Caco-2 (cell line): ENCODE data around the gene VAMP2. TPM values are rescaled to one million over a fixed set of nuclear protein-coding genes. Genes with fewer than 3 reads are reported as not detected.

ENCODE experiments used
- BruUV-seq: library from RNA; stranded (reverse); fragments of 400-500 nt; replicated peaks from 2 replicates; lab custom pipeline; 2021; lab: Mats Ljungman, UMichigan
- CTCF ChIA-PET: fragments of 300-600 bp; sonication (Branson Sonifier 250); formaldehyde crosslinking; loops from one replicate; lab custom pipeline; 2022; ENCODE audit warnings: antibody characterized with exemption; lab: Charles Lee
- POLR2A ChIA-PET: fragments of 300-600 bp; sonication (Branson Sonifier 250); formaldehyde crosslinking; loops from one replicate; lab custom pipeline; 2022; ENCODE audit warnings: antibody characterized with exemption; lab: Charles Lee
- DNase-seq, 2 experiments: peaks; one replicate each; pipeline versions ENCODE4 v3.0.0 to v3.0.0-alpha.2; 2020 to 2022
- H3K27me3 ChIP-seq: replicated peaks from 2 replicates; pipeline ENCODE4 v1.6.0; 2011; ENCODE audit warnings: low read length; ENCODE audit not compliant: control insufficient read depth, insufficient read depth
- H3K36me3 ChIP-seq: 2 replicates; pipeline ENCODE4 v1.5.1; 2011; ENCODE audit warnings: low read length; ENCODE audit not compliant: control insufficient read depth, insufficient read depth
- H3K4me1 ChIP-seq: fragments of 250-450 bp; sonication (Bioruptor Pico); 2 replicates; pipeline ENCODE4 v1.5.1; 2020; ENCODE audit warnings: mild to moderate bottlenecking
- H3K4me3 ChIP-seq: 2 replicates; pipeline ENCODE4 v1.5.1; 2011; ENCODE audit warnings: low read depth, mild to moderate bottlenecking, control low read depth, low read length
- H3K9me3 ChIP-seq: fragments of 250-450 bp; sonication (Bioruptor Pico); 2 replicates; pipeline ENCODE4 v1.5.1; 2020; ENCODE audit warnings: mild to moderate bottlenecking, moderate library complexity
- H3K27ac Mint-ChIP-seq: one replicate; pipeline ENCODE4 v1.8.0; 2022; ENCODE audit warnings: mixed read lengths; ENCODE audit not compliant: unreplicated experiment
- H3K27me3 Mint-ChIP-seq: one replicate; pipeline ENCODE4 v1.8.0; 2022; ENCODE audit warnings: mixed read lengths; ENCODE audit not compliant: insufficient read depth, unreplicated experiment
- H3K36me3 Mint-ChIP-seq: one replicate; pipeline ENCODE4 v1.8.0; 2022; ENCODE audit warnings: mild to moderate bottlenecking, mixed read lengths; ENCODE audit not compliant: insufficient read depth, unreplicated experiment
- H3K4me1 Mint-ChIP-seq: one replicate; pipeline ENCODE4 v1.8.0; 2022; ENCODE audit warnings: low read depth, mixed read lengths; ENCODE audit not compliant: unreplicated experiment
- H3K4me3 Mint-ChIP-seq: one replicate; pipeline ENCODE4 v1.8.0; 2022; ENCODE audit warnings: mild to moderate bottlenecking, moderate library complexity, mixed read lengths; ENCODE audit not compliant: unreplicated experiment
- H3K9me3 Mint-ChIP-seq: one replicate; pipeline ENCODE4 v1.8.0; 2022; ENCODE audit warnings: mixed read lengths; ENCODE audit not compliant: unreplicated experiment
- intact Hi-C: fragments of 100-400 bp; cut with micrococcal nuclease; formaldehyde crosslinking; loops from one replicate; pipeline ENCODE4 v1.10.0; 2022; ENCODE audit not compliant: unreplicated experiment
- total RNA-seq: library from RNA; stranded (reverse); gene quantifications from 2 replicates; pipeline ENCODE4 v1.2.3, GENCODE V29; 2022
- TF ChIP-seq, protein P1 (sequence below), 2 experiments: fragments of 200-600 bp in 1 of 2; IDR thresholded peaks; 1 replicate in 1 of 2; 2 replicates in 1 of 2; pipeline versions ENCODE4 v1.5.1 to v1.8.0; 2011 to 2022; ENCODE audit warnings: antibody characterized with exemption in 1 of 2, control low read depth in 1 of 2, inconsistent platforms in 1 of 2, low read depth in 1 of 2, low read length in 1 of 2, mild to moderate bottlenecking in 1 of 2, moderate library complexity in 1 of 2; ENCODE audit not compliant: insufficient read depth in 1 of 2, severe bottlenecking in 1 of 2, unreplicated experiment in 1 of 2

VAMP2 gene
- total RNA-seq, 1 experiment from 2014 or later = 10.5 TPM

DNA sequence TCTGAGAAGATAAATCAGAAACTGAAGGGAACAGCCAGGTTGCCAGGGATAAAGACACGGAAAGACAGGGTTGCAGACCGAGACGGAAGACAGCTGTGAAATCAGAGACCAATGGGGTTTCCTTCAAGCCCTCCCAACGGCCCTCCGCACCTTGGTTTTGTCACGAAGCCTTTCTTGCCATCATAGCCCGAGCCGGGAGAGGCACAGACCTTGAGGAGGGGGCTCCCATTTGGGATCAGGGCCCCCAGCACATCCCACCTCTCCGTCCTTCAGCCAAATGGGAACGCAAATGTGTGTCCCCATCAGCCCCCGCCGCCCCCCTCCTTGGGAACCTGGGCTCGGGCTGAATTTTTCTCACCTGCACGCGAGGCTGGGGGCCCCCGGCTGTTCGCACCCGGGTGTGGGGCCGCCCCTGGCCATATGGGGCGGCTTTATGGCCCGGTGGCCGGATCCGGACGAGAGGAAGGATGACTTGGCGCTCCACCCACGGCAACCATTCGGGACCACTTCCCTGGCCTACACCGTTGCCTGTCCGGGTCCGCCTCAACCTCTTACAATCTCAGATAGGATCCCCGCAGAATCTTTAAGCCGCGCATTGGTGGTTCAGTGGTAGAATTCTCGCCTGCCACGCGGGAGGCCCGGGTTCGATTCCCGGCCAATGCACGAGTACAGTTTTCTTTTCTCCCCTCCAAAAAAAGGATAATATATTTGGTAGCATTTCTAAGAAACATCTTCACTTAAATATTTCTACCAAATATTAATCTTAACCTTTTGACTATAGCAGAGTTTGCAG, 37.4 kb downstream of the VAMP2 start:
- BruUV-seq = no TSS peak
- DNase-seq = peak; percentile 63 to 79
- Mint-ChIP-seq H3K4me3 (peak overlapping the region; percentile 87), H3K27ac (peak overlapping the region; percentile 64), H3K27me3 (peaks cover 6% of the 10 kb centered on the region), H3K4me1 (peaks cover 35% of the 10 kb centered on the region), H3K36me3 (peaks cover 46% of the 10 kb centered on the region), H3K9me3 (no peaks in the 10 kb centered on the region)
- Histone ChIP-seq H3K9me3 (no peaks in the 10 kb centered on the region), H3K4me3 (peak overlapping the region; percentile 54), H3K27me3 (no peaks in the 10 kb centered on the region; the same call in 1 of the 2 replicates), H3K36me3 (no peaks in the 10 kb centered on the region), H3K4me1 (no peaks in the 10 kb centered on the region; the same call in 1 of the 2 replicates)
- TF ChIP-seq, protein P1, sequence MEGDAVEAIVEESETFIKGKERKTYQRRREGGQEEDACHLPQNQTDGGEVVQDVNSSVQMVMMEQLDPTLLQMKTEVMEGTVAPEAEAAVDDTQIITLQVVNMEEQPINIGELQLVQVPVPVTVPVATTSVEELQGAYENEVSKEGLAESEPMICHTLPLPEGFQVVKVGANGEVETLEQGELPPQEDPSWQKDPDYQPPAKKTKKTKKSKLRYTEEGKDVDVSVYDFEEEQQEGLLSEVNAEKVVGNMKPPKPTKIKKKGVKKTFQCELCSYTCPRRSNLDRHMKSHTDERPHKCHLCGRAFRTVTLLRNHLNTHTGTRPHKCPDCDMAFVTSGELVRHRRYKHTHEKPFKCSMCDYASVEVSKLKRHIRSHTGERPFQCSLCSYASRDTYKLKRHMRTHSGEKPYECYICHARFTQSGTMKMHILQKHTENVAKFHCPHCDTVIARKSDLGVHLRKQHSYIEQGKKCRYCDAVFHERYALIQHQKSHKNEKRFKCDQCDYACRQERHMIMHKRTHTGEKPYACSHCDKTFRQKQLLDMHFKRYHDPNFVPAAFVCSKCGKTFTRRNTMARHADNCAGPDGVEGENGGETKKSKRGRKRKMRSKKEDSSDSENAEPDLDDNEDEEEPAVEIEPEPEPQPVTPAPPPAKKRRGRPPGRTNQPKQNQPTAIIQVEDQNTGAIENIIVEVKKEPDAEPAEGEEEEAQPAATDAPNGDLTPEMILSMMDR (IDR thresholded peaks at IDR 0.05; ENCODE audit: insufficient read depth in 1 of 2, low read depth in 1 of 2, low read length in 1 of 2, severe bottlenecking in 1 of 2, unreplicated experiment in 1 of 2) = no peak
- POLR2A ChIA-PET = no interaction called here
- CTCF ChIA-PET = no interaction called here
- intact Hi-C loops = loop anchor here (2.0 kb wide), 2 partner anchors 13 to 33 kb away; no protein-coding TSS in a partner anchor

DNA sequence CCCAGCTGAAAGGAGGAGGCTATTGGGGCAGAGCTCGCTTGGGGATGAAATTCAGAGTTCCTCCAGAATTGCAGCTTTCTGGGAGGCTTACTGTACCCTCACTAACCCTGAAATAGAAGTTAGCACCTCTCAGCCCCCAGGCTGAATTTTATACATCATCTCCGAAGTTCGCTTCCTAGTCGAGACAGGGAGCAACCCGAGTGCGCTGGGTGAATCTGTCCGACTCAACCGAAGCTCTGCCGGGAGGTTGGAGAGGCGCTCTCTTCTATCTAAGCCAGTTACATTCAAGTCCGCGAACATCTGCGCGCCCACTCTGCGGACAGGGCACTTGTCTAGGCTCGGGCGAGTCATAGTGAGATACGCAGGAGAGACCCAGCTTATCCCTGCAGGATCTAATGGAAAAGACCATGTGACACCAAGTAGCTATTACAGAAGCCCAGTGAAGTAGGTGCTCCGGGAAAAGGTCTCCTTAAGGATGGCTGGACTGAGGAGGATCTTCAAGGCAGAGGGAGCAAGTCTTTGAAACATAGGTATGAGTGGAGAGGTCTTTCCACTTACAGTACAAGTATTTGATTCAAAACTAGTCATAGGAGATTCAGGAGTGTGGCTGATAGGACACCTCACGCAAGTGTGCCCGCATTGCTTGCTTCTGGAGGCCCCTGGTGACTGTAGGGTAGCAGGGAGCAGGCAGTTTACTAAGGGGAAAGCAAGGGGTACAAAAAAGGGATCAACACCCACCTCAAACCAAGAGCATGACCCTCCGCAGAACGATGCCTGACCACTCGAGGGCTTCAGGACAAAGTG, 38.2 kb downstream of the VAMP2 start:
- H3K36me3 ChIP-seq = no peaks in the 10 kb centered on the region
- Mint-ChIP-seq H3K36me3 (peaks cover 50% of the 10 kb centered on the region), H3K27me3 (peaks cover 2% of the 10 kb centered on the region), H3K4me1 (peaks cover 43% of the 10 kb centered on the region), H3K9me3 (no peaks in the 10 kb centered on the region), H3K27ac (no peak overlapping the region), H3K4me3 (peak overlapping the region; percentile 87)
- DNase-seq = no peak
- intact Hi-C loops = loop anchor here (2.0 kb wide), 2 partner anchors 14 to 34 kb away; no protein-coding TSS in a partner anchor
- BruUV-seq = no TSS peak
- H3K9me3 ChIP-seq = no peaks in the 10 kb centered on the region
- CTCF ChIA-PET = no interaction called here
- no peaks in the 10 kb centered on the region; the same call in 1 of the 2 replicates for H3K27me3 ChIP-seq
- POLR2A ChIA-PET = interaction anchor here (0.8 kb wide), 1 partner anchor 32 kb away, joined by 3 read pairs; no protein-coding TSS in a partner anchor
- TF ChIP-seq, protein P1 (IDR thresholded peaks at IDR 0.05; ENCODE audit: insufficient read depth in 1 of 2, low read depth in 1 of 2, low read length in 1 of 2, severe bottlenecking in 1 of 2, unreplicated experiment in 1 of 2) = no peak
- no peaks in the 10 kb centered on the region; the same call in 1 of the 2 replicates for H3K4me1 ChIP-seq
- H3K4me3 ChIP-seq = peak overlapping the region; percentile 37
